Upper lobe of left lung (tissue), 4 donors: ENCODE results near the gene KIF2C.

ENCODE experiments used
- CTCF ChIP-seq, 6 experiments: fragments of 450-650 bp in 4 of 6; fragments of 200-600 bp in 2 of 6; sonication (generic) in 2 of 6; IDR thresholded peaks; one replicate each; pipeline ENCODE4 v1.5.1; 2016 to 2019; ENCODE audit warnings: antibody characterized with exemption in 6 of 6
- EP300 ChIP-seq, 4 donors: sonication (generic); formaldehyde crosslinking; IDR thresholded peaks; one replicate each; pipeline ENCODE4 v1.5.1; 2017; ENCODE audit warnings: antibody characterized with exemption in 4 of 4, control low read depth in 2 of 4
- POLR2A ChIP-seq, 4 donors: fragments of 450-650 bp; IDR thresholded peaks; one replicate each; pipeline ENCODE4 v1.5.1; 2016 to 2017; ENCODE audit warnings: antibody characterized with exemption in 4 of 4, mild to moderate bottlenecking in 2 of 4
- POLR2AphosphoS5 ChIP-seq, 2 donors: sonication (generic); formaldehyde crosslinking; IDR thresholded peaks; one replicate each; pipeline ENCODE4 v1.5.1; 2017; ENCODE audit warnings: antibody characterized with exemption in 2 of 2

- TF ChIP-seq CTCF (IDR thresholded peaks at IDR 0.05) = no peak
- no peak for TF ChIP-seq POLR2A (IDR thresholded peaks at IDR 0.05)
- TF ChIP-seq EP300 (IDR thresholded peaks at IDR 0.05) = no peak
- no peak for TF ChIP-seq POLR2AphosphoS5 (IDR thresholded peaks at IDR 0.05)
Measured at GRCh38 chr1:44811234-44811633, 71.6 kb downstream of the KIF2C start.
